Fibroblast of mammary gland (primary cell): ENCODE measurements around the gene PPAN.

Experiments
- DNase-seq: peaks from one replicate; pipeline ENCODE4 v3.0.0-alpha.2; 2010; ENCODE audit warnings: low read depth
- H3K4me3 ChIP-seq: 2 replicates; pipeline ENCODE4 v1.5.1; 2011; ENCODE audit warnings: low read depth, mild to moderate bottlenecking, low read length, moderate library complexity; ENCODE audit not compliant: control insufficient read depth
- TF ChIP-seq, protein P1 (sequence below): conservative IDR thresholded peaks from 2 replicates; pipeline ENCODE4 v1.5.1; 2011; ENCODE audit warnings: low read depth, low read length, inconsistent platforms; ENCODE audit not compliant: control insufficient read depth, insufficient read depth

PPAN gene, protein sequence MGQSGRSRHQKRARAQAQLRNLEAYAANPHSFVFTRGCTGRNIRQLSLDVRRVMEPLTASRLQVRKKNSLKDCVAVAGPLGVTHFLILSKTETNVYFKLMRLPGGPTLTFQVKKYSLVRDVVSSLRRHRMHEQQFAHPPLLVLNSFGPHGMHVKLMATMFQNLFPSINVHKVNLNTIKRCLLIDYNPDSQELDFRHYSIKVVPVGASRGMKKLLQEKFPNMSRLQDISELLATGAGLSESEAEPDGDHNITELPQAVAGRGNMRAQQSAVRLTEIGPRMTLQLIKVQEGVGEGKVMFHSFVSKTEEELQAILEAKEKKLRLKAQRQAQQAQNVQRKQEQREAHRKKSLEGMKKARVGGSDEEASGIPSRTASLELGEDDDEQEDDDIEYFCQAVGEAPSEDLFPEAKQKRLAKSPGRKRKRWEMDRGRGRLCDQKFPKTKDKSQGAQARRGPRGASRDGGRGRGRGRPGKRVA

DNA sequence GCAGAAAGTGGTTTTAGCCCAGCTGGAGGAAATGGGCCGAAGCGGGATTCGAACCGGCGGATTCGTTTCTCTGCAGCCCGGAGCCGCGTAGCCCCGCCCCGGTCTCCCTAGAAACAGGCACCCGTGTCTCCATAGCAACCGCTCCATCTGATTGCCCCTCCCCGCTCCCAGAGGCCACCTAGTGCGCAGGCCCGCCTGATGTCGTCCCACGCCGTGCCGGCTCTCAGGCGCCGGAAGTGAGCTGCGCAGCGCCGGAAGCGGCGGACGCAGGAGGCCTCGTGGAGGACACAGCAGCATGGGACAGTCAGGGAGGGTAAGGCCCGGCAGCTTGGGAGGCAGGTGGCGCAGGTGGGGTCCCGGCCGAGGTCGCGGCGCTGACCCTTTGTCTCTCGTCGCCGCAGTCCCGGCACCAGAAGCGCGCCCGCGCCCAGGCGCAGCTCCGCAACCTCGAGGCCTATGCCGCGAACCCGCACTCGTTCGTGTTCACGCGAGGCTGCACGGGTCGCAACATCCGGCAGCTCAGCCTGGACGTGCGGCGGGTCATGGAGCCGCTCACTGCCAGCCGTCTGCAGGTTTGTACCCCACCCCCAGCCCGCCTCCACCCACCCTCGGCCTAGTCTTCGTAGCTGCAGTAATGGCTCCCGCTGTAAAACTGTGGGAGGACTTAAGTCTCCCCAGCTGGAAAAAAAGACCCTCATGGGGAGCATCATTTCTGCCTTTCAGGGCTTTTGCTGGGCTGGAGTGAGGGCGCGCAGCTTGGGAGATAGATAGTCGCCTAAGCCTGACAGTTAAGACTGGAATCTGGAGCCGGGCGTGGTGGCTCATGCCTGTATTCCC, at the start of gene PPAN:
PPAN (plus strand) TSS at position 263 of the 837 bp plus-strand sequence; CDS start at position 296, 33 bp downstream.
- TF ChIP-seq, protein P1, sequence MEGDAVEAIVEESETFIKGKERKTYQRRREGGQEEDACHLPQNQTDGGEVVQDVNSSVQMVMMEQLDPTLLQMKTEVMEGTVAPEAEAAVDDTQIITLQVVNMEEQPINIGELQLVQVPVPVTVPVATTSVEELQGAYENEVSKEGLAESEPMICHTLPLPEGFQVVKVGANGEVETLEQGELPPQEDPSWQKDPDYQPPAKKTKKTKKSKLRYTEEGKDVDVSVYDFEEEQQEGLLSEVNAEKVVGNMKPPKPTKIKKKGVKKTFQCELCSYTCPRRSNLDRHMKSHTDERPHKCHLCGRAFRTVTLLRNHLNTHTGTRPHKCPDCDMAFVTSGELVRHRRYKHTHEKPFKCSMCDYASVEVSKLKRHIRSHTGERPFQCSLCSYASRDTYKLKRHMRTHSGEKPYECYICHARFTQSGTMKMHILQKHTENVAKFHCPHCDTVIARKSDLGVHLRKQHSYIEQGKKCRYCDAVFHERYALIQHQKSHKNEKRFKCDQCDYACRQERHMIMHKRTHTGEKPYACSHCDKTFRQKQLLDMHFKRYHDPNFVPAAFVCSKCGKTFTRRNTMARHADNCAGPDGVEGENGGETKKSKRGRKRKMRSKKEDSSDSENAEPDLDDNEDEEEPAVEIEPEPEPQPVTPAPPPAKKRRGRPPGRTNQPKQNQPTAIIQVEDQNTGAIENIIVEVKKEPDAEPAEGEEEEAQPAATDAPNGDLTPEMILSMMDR, result no peak
- peak within 1 kb of the TSS; percentile 91 for H3K4me3 ChIP-seq
- DNase-seq, result peak; percentile 97

DNA sequence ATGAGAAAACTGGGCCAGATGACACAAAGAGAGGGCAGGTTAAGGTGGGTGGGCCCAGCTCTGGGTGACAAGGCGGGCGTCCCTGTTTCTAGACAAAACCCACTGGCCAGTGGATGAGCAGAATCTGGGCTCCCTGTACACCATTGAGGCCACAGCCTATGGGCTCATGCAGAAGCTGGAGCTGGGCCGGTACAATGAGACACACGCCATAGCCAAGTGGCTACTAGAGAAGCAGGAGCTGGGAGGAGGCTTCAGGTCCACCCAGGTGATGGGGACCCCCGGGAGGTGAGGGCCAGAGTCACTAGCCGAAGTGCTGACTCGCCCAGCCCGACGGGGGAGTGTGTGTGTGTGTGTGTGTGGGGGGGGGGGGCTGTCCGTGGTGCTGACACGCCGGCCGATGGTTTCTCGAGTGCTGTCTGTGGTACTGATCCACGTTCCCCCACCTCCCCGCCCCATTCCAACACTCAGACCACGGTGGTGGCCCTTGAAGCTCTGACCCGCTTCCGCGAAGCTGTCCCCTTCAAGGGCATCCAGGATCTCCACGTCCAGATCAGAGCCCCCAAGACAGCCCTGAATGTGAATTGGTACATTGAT, 44.3 kb upstream of the PPAN start:
- H3K4me3 ChIP-seq, result no peak overlapping the region
- no peak for DNase-seq
- TF ChIP-seq, protein P1, result no peak

DNA sequence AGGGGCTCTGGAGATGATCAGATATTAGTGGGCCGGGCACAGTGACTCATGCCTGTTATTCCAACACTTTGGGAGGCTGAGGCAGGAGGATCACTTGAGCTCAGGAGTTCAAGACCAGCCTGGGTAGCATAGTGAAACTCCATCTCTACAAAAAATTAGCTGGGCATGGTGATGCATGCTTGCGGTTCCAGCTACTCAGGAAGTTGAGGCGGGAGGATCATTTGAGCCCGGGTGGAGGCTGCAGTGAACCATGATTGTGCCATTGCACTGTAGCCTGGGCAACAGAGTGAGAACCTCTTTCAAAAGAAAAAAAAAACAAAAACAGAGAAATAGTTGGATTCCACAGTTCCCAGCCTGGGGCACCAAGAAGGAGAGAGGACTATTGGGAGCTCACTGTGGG, 38.0 kb upstream of the PPAN start:
- no peak overlapping the region for H3K4me3 ChIP-seq
- TF ChIP-seq, protein P1, result no peak
- no peak for DNase-seq

DNA sequence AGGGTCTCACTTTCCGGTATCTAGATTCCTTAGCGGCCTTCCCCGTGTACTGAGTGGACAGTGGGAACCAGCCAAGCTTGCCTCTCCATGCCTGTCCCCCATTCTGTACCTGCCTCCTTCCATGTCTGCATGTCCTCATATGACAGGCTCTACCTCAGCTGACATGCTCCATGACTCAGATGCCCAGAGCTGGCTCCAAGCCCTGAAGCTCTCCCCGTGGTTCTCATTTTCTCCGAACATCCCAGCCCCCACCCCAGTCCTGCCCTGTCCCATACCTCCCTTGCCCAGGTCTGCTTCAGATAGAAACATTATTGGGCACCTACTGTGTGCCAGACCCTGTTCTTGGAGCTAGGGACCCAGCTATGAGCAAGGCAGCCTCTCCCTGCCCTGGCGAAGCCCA, 37.1 kb upstream of the PPAN start:
- TF ChIP-seq, protein P1, result no peak
- peak; percentile 35 for DNase-seq
- H3K4me3 ChIP-seq, result no peak overlapping the region

DNA sequence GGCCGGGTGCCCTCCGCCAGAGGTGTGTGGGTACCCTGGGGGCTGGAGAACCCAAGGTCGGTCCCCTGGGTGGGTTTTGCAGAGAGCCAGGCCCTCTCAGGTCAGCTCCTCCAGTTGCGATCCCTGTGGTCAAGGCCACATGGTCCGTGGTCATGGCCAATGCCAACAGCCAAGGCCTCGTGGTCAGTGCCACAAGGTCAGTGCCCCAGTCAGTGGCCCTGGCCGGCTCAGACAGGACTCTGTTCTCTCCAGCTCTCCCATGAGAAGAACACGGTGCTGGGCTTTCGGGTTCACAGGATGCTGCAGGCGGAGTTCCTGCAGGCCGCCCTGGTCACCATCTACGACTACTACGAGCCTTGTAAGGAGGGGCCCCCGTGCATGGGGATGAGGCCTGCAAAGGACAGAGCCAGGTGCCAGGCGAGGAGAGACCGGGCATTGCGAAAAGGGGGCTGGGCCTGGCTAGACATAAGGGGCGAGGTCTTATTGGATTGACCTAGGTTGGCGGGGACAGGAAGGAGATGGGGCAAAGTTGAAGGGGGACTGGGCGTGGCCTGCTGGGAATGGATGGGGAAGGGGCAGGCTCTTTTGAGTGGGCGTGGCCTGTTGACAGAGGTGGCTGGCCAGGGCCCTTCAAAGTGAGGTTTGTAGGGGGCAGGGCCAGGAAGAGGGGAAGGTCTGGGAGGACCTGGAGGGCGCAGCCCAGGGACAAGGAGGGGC, 35.3 kb upstream of the PPAN start:
- no peak for DNase-seq
- TF ChIP-seq, protein P1, result no peak
- no peak overlapping the region for H3K4me3 ChIP-seq

DNA sequence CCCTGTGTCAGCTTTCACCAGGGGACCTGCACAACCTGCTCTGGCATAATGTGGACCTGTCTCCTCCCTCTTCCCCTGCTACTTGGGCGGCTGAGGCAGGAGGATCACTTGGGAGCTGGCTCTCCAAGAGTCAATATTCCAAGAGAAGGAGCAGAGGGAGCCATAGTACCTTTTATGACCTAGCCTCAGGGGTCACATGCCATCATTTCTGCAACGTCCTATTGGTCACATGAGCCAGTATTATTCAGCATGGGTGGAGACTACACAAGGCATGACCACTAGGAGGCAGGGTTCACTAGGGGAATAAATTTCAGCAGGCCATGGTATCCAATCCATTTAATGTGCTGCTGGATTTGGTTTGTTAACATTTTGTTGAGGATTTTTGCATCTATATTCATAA, 32.0 kb upstream of the PPAN start:
- DNase-seq, result peak; percentile 59
- H3K4me3 ChIP-seq, result no peak overlapping the region
- TF ChIP-seq, protein P1, result peak; percentile 50
